Measurements from ENCODE around the gene LTBR. TPM values are rescaled to one million over a fixed set of nuclear protein-coding genes. Genes with fewer than 3 reads are reported as not detected.

Gene LTBR
- total RNA-seq, 1 donor from 2014 or later: not detected

- H3K9ac ChIP-seq: no peak overlapping the region
- no peak for DNase-seq (ENCODE audit: low spot score)
- Mint-ChIP-seq H3K4me1 (peaks cover 42% of the 10 kb centered on the region), H3K9me3 (no peaks in the 10 kb centered on the region), H3K27ac (peak overlapping the region; percentile 42), H3K4me3 (no peak overlapping the region), H3K27me3 (ENCODE audit: insufficient read depth, low read depth) (peaks cover 21% of the 10 kb centered on the region), H3K36me3 (no peaks in the 10 kb centered on the region)
- H3K79me2 ChIP-seq (ENCODE audit: low read depth): peaks cover 15% of the 10 kb centered on the region
- H3K36me3 ChIP-seq: no peaks in the 10 kb centered on the region
- no peak for TF ChIP-seq EZH2 (IDR thresholded peaks at IDR 0.05)
- no peak for TF ChIP-seq EZH2phosphoT487 (IDR thresholded peaks at IDR 0.05)
- TF ChIP-seq CTCF (IDR thresholded peaks at IDR 0.05): no peak
- no peaks in the 10 kb centered on the region for H3K9me3 ChIP-seq (ENCODE audit: low read depth)
- H3F3A ChIP-seq (ENCODE audit: low read depth): peaks cover 38% of the 10 kb centered on the region
- H3K4me2 ChIP-seq: no peak overlapping the region
- peaks cover 7% of the 10 kb centered on the region for H3K27me3 ChIP-seq
- H2AFZ ChIP-seq (replicated peaks): no peak overlapping the region
- H3K4me1 ChIP-seq: peaks cover 38% of the 10 kb centered on the region
- no peak overlapping the region for H3K27ac ChIP-seq
- no peaks in the 10 kb centered on the region for H4K20me1 ChIP-seq (ENCODE audit: low read depth)
- no peak overlapping the region for H3K4me3 ChIP-seq
Measured at GRCh38 chr12:6368906-6369525, 14.9 kb upstream of the LTBR start.

- Histone ChIP-seq H3K27me3 (peaks cover 17% of the 10 kb centered on the region), H4K20me1 (ENCODE audit: low read depth) (no peaks in the 10 kb centered on the region), H3K9me3 (ENCODE audit: low read depth) (no peaks in the 10 kb centered on the region), H3K4me2 (peak overlapping the region; percentile 66), H3K27ac (no peak overlapping the region), H3K9ac (no peak overlapping the region), H3K79me2 (ENCODE audit: low read depth) (peaks cover 18% of the 10 kb centered on the region), H3K4me3 (no peak overlapping the region), H3K36me3 (no peaks in the 10 kb centered on the region), H2AFZ (replicated peaks) (no peak overlapping the region), H3K4me1 (peaks cover 45% of the 10 kb centered on the region), H3F3A (ENCODE audit: low read depth) (peaks cover 36% of the 10 kb centered on the region)
- Mint-ChIP-seq H3K36me3 (no peaks in the 10 kb centered on the region), H3K4me3 (peak overlapping the region; percentile 41), H3K4me1 (peaks cover 44% of the 10 kb centered on the region), H3K27me3 (ENCODE audit: insufficient read depth, low read depth) (peaks cover 20% of the 10 kb centered on the region), H3K9me3 (no peaks in the 10 kb centered on the region), H3K27ac (peak overlapping the region; percentile 46)
- no peak for TF ChIP-seq EZH2 (IDR thresholded peaks at IDR 0.05)
- TF ChIP-seq CTCF (IDR thresholded peaks at IDR 0.05): no peak
- TF ChIP-seq EZH2phosphoT487 (IDR thresholded peaks at IDR 0.05): no peak
- DNase-seq (ENCODE audit: low spot score): no peak
Measured at GRCh38 chr12:6369916-6370575, 13.9 kb upstream of the LTBR start.

- peaks cover 41% of the 10 kb centered on the region for H3F3A ChIP-seq (ENCODE audit: low read depth)
- peak overlapping the region; percentile 66 for H3K4me2 ChIP-seq
- H3K4me1 ChIP-seq: peaks cover 51% of the 10 kb centered on the region
- TF ChIP-seq EZH2phosphoT487 (IDR thresholded peaks at IDR 0.05) (no peak), EZH2 (IDR thresholded peaks at IDR 0.05) (no peak), CTCF (IDR thresholded peaks at IDR 0.05) (no peak)
- no peak for DNase-seq (ENCODE audit: low spot score)
- no peaks in the 10 kb centered on the region for H3K36me3 Mint-ChIP-seq
- peaks cover 22% of the 10 kb centered on the region for H3K27me3 Mint-ChIP-seq (ENCODE audit: insufficient read depth, low read depth)
- no peaks in the 10 kb centered on the region for H3K36me3 ChIP-seq
- H3K4me1 Mint-ChIP-seq: peaks cover 49% of the 10 kb centered on the region
- no peaks in the 10 kb centered on the region for H3K9me3 ChIP-seq (ENCODE audit: low read depth)
- H3K9me3 Mint-ChIP-seq: no peaks in the 10 kb centered on the region
- H3K27ac ChIP-seq: peak overlapping the region; percentile 24
- peak overlapping the region; percentile 78 for H3K27ac Mint-ChIP-seq
- H3K4me3 Mint-ChIP-seq: peak overlapping the region; percentile 43
- H3K4me3 ChIP-seq: peak overlapping the region; percentile 27
- H3K27me3 ChIP-seq: peaks cover 22% of the 10 kb centered on the region
- peaks cover 18% of the 10 kb centered on the region for H3K79me2 ChIP-seq (ENCODE audit: low read depth)
- no peak overlapping the region for H3K9ac ChIP-seq
- H2AFZ ChIP-seq (replicated peaks): peak overlapping the region; percentile 7
- no peaks in the 10 kb centered on the region for H4K20me1 ChIP-seq (ENCODE audit: low read depth)
Measured at GRCh38 chr12:6370576-6370935, 13.4 kb upstream of the LTBR start.

Data from neural progenitor cell (in vitro differentiated cells).